HEK293T (cell line): ENCODE data around the gene DDHD1.
"Not testable (repeated sequence)": the region's sequence is repeated elsewhere in the genome, so short reads cannot be mapped to it uniquely, and the experiment has no call there.

ENCODE experiments used
- CTCF ChIA-PET: fragments of 350-600 bp; formaldehyde crosslinking; extraction: SDS; loops from one replicate; lab custom pipeline; 2021; ENCODE audit warnings: antibody characterized with exemption, inconsistent platforms; lab: Yijun Ruan, JAX
- POLR2A ChIA-PET: fragments of 350-600 bp; formaldehyde crosslinking; extraction: SDS; loops from one replicate; lab custom pipeline; 2020; ENCODE audit warnings: antibody characterized with exemption, inconsistent platforms; lab: Yijun Ruan, JAX
- DNase-seq: peaks from one replicate; pipeline ENCODE4 v3.0.0; 2012; ENCODE audit warnings: mixed read lengths; ENCODE audit errors: extremely low spot score
- ARNT ChIP-seq: fragments of 450-650 bp; IDR thresholded peaks from 2 replicates; pipeline ENCODE4 v1.6.1; 2017; ENCODE audit warnings: mild to moderate bottlenecking
- BHLHE40 ChIP-seq: fragments of 450-650 bp; IDR thresholded peaks from 2 replicates; pipeline ENCODE4 v1.6.1; 2016; ENCODE audit warnings: mild to moderate bottlenecking, moderate library complexity, borderline replicate concordance
- CTBP1 ChIP-seq: fragments of 450-650 bp; IDR thresholded peaks from 2 replicates; pipeline ENCODE4 v1.6.1; 2016; ENCODE audit warnings: borderline replicate concordance
- ELF4 ChIP-seq: fragments of 450-650 bp; IDR thresholded peaks from 2 replicates; pipeline ENCODE4 v1.6.1; 2017; ENCODE audit warnings: antibody characterized with exemption
- FOXA1 ChIP-seq: fragments of 450-650 bp; IDR thresholded peaks from 2 replicates; pipeline ENCODE4 v1.6.1; 2016; ENCODE audit warnings: mild to moderate bottlenecking
- FOXK2 ChIP-seq: fragments of 450-650 bp; IDR thresholded peaks from 2 replicates; pipeline ENCODE4 v1.6.1; 2016; ENCODE audit warnings: mild to moderate bottlenecking
- FOXM1 ChIP-seq: fragments of 450-650 bp; IDR thresholded peaks from 2 replicates; pipeline ENCODE4 v1.6.1; 2017; ENCODE audit warnings: mild to moderate bottlenecking, borderline replicate concordance
- HDGF ChIP-seq: fragments of 450-650 bp; IDR thresholded peaks from 2 replicates; pipeline ENCODE4 v1.6.1; 2017; ENCODE audit warnings: antibody characterized with exemption, borderline replicate concordance
- L3MBTL2 ChIP-seq: fragments of 450-650 bp; conservative IDR thresholded peaks from 2 replicates; pipeline ENCODE4 v1.6.1; 2016; ENCODE audit warnings: mild to moderate bottlenecking
- LEF1 ChIP-seq: fragments of 450-650 bp; IDR thresholded peaks from 2 replicates; pipeline ENCODE4 v1.6.1; 2017; ENCODE audit warnings: mild to moderate bottlenecking, borderline replicate concordance
- NFRKB ChIP-seq: fragments of 450-650 bp; IDR thresholded peaks from 2 replicates; pipeline ENCODE4 v1.6.1; 2016; ENCODE audit warnings: mild to moderate bottlenecking, moderate library complexity
- PKNOX1 ChIP-seq: fragments of 450-650 bp; IDR thresholded peaks from 2 replicates; pipeline ENCODE4 v1.6.1; 2016
- SP1 ChIP-seq: fragments of 450-650 bp; IDR thresholded peaks from 2 replicates; pipeline ENCODE4 v1.6.1; 2017
- SUZ12 ChIP-seq: fragments of 450-650 bp; IDR thresholded peaks from 2 replicates; pipeline ENCODE4 v1.6.1; 2016; ENCODE audit warnings: mild to moderate bottlenecking
- TARDBP ChIP-seq: fragments of 450-650 bp; IDR thresholded peaks from 2 replicates; pipeline ENCODE4 v1.6.1; 2016
- ZNF384 ChIP-seq: fragments of 450-650 bp; IDR thresholded peaks from 2 replicates; pipeline ENCODE4 v1.6.1; 2016

DDHD1 gene

DNA sequence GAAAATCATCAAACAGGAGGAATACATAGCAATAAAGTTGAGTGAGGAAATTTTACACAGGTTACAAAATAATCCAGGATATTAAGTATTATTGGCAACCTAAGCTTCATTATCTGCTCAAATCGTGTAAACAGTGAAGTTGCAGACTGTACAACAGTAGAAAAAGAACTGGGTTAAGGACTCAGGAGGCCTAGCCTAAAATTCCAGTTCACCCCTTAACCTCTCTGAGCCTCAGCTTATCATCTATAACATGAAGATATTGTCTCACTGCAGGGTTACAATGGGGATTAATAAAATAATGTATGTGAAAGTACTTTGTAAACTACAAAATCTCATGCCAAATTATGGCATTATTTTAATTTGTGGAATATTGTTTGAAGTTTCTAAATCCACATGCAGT, 26.0 kb downstream of the DDHD1 start:
- TF ChIP-seq NFRKB = no peak
- no peak for TF ChIP-seq SP1
- TF ChIP-seq TARDBP = no peak
- TF ChIP-seq FOXM1 = no peak
- ChIA-PET POLR2A (no interaction called here), CTCF (no interaction called here)
- no peak for DNase-seq

DNA sequence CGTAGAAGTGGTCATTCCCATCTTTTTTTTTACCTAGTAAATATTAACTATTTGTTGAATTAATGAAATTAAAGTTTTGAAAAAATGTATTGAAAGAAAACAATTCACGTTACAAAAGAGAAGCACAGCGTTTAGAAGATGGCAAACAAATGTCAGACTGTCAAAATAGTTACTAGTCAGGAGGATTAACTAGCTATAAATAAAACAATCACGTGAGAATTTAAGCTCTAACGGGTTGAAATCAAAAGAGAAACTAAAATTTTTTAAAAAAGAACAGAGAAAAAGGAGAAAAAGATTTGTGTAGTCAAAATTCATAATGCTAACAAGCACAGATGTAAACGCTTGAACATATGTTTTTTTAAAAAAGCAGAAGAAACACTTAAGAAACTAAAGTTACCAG, 26.4 kb downstream of the DDHD1 start:
- ChIA-PET CTCF (no interaction called here), POLR2A (no interaction called here)
- DNase-seq = no peak
- TF ChIP-seq SUZ12 = no peak

GRCh38 chr14:53124786-53125185, 28.3 kb downstream of the DDHD1 start:
- no peak for TF ChIP-seq FOXM1
- TF ChIP-seq L3MBTL2 = no peak
- TF ChIP-seq ZNF384 = no peak
- TF ChIP-seq SP1 = no peak
- no peak for TF ChIP-seq ARNT
- no peak for TF ChIP-seq BHLHE40
- no peak for TF ChIP-seq FOXK2
- no peak for TF ChIP-seq FOXA1
- TF ChIP-seq ELF4 = no peak
- TF ChIP-seq HDGF = no peak
- TF ChIP-seq NFRKB = no peak
- CTCF ChIA-PET = interaction anchor here (0.5 kb wide), 1 partner anchor 233 kb away, joined by 4 read pairs; no protein-coding TSS in a partner anchor
- POLR2A ChIA-PET = interaction anchor here (0.7 kb wide), 1 partner anchor 28 kb away, joined by 3 read pairs; the partner anchor contains the start of gene DDHD1
- no peak for DNase-seq

GRCh38 chr14:53121419-53121818, 31.7 kb downstream of the DDHD1 start:
- DNase-seq, POLR2A ChIA-PET: not testable (repeated sequence)
- CTCF ChIA-PET = interaction anchor here (0.9 kb wide), 1 partner anchor 184 kb away, joined by 3 read pairs; no protein-coding TSS in a partner anchor

GRCh38 chr14:53117479-53117878, 35.6 kb downstream of the DDHD1 start:
- POLR2A ChIA-PET, DNase-seq: not testable (repeated sequence)
- CTCF ChIA-PET = interaction anchor here (1.0 kb wide), 1 partner anchor 9 kb away, joined by 3 read pairs; no protein-coding TSS in a partner anchor

DNA sequence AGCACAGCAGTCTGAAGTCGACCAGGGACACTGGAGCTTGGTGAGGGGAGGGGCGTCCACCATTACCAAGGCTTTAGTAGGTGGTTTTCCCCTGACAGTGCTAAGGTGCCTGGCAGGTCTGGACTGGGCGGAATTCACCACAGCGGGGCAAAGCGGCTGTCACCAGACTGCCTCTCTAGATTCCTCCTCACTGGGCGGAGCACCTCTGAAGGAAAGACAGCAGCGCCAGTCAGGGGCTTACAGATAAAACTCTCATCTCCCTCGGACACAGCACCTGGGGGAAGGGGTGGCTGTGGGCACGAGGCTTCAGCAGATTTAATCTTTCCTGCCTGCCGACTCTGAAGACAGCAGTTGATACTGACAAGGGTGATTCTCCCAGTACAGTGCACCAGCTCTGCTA, 39.1 kb downstream of the DDHD1 start:
- POLR2A ChIA-PET = no interaction called here
- CTCF ChIA-PET = no interaction called here
- no peak for TF ChIP-seq HDGF
- no peak for TF ChIP-seq CTBP1
- no peak for TF ChIP-seq PKNOX1
- TF ChIP-seq ELF4 = no peak
- no peak for TF ChIP-seq BHLHE40
- no peak for TF ChIP-seq SUZ12
- no peak for TF ChIP-seq TARDBP
- no peak for TF ChIP-seq ARNT
- no peak for TF ChIP-seq L3MBTL2
- TF ChIP-seq SP1 = no peak
- TF ChIP-seq FOXK2 = no peak
- no peak for TF ChIP-seq LEF1
- no peak for TF ChIP-seq NFRKB
- no peak for TF ChIP-seq FOXM1
- no peak for TF ChIP-seq FOXA1
- TF ChIP-seq ZNF384 = no peak
- no peak for DNase-seq

- no peak for DNase-seq
- CTCF ChIA-PET = interaction anchor here (1.3 kb wide), 1 partner anchor 15 kb away, joined by 3 read pairs; no protein-coding TSS in a partner anchor
- TF ChIP-seq FOXK2 (no peak), NFRKB (no peak), ARNT (no peak), BHLHE40 (no peak), CTBP1 (no peak), LEF1 (no peak), PKNOX1 (no peak), L3MBTL2 (no peak), SUZ12 (no peak), ZNF384 (no peak), TARDBP (no peak), FOXM1 (no peak), FOXA1 (no peak), HDGF (no peak), ELF4 (no peak), SP1 (no peak)
- POLR2A ChIA-PET = no interaction called here
Observed at GRCh38 chr14:53110096-53110495, 43.0 kb downstream of the DDHD1 start.

- TF ChIP-seq TARDBP (no peak), SUZ12 (no peak)
- no peak for DNase-seq
- ChIA-PET POLR2A (no interaction called here), CTCF (interaction anchor here (1.3 kb wide), 1 partner anchor 14 kb away, joined by 3 read pairs; no protein-coding TSS in a partner anchor)
Observed at GRCh38 chr14:53109105-53110041, 43.8 kb downstream of the DDHD1 start.
